Thymus (tissue), 11 donors: Measurements from ENCODE around the gene IGFBP2. TPM values are rescaled to one million over a fixed set of nuclear protein-coding genes. Genes with fewer than 3 reads are reported as not detected.

Experiments used
- DNase-seq, 9 donors: peaks; one replicate each; pipeline ENCODE4 v3.0.0-alpha.2; 2013; ENCODE audit warnings: low spot score in 9 of 9, low read depth in 6 of 9, missing footprints in 1 of 9
- H3K27ac ChIP-seq, 2 donors: one replicate each; pipeline ENCODE4 v1.5.1; 2013; ENCODE audit warnings: control low read depth in 1 of 2, low read depth in 1 of 2, low read length in 1 of 2, mild to moderate bottlenecking in 1 of 2, moderate library complexity in 1 of 2
- H3K27me3 ChIP-seq, 2 donors: one replicate each; pipeline ENCODE4 v1.5.1; 2013; ENCODE audit warnings: low read length in 1 of 2; ENCODE audit not compliant: control insufficient read depth in 2 of 2, insufficient read depth in 1 of 2
- H3K36me3 ChIP-seq, 2 donors: one replicate each; pipeline ENCODE4 v1.5.1; 2013; ENCODE audit warnings: low read length in 1 of 2, mild to moderate bottlenecking in 1 of 2, moderate library complexity in 1 of 2; ENCODE audit not compliant: control insufficient read depth in 2 of 2, insufficient read depth in 2 of 2
- H3K4me1 ChIP-seq, 2 donors: one replicate each; pipeline ENCODE4 v1.5.1; 2013; ENCODE audit warnings: low read length in 2 of 2; ENCODE audit not compliant: control insufficient read depth in 2 of 2, insufficient read depth in 2 of 2
- H3K4me3 ChIP-seq, 2 donors: one replicate each; pipeline ENCODE4 v1.5.1; 2013; ENCODE audit warnings: low read length in 2 of 2, control low read depth in 1 of 2, mild to moderate bottlenecking in 1 of 2
- H3K9me3 ChIP-seq, 2 donors: one replicate each; pipeline ENCODE4 v1.5.1; 2013; ENCODE audit warnings: low read length in 1 of 2, mild to moderate bottlenecking in 1 of 2; ENCODE audit not compliant: control insufficient read depth in 2 of 2, insufficient read depth in 1 of 2
- WGBS: extraction: QIAGEN DNeasy Blood & Tissue Kit; methylation state at CpG from one replicate; pipeline ENCODE4 v1.1.7; 2013; 5-methylcytosine and 5-hydroxymethylcytosine counted together
- polyA plus RNA-seq: library from polyadenylated mRNA; stranded (reverse); fragments of 200-250 nt; gene quantifications from one replicate; pipeline ENCODE4 v1.2.3, GENCODE V29; 2013
- total RNA-seq: library from RNA; stranded (reverse); fragments of 120-200 nt; gene quantifications from one replicate; pipeline ENCODE4 v1.2.4, GENCODE V29; 2013
- donor health status: healthy.

Gene IGFBP2
- total and polyA plus RNA-seq, 2 donors = 111 to 189 TPM

DNA sequence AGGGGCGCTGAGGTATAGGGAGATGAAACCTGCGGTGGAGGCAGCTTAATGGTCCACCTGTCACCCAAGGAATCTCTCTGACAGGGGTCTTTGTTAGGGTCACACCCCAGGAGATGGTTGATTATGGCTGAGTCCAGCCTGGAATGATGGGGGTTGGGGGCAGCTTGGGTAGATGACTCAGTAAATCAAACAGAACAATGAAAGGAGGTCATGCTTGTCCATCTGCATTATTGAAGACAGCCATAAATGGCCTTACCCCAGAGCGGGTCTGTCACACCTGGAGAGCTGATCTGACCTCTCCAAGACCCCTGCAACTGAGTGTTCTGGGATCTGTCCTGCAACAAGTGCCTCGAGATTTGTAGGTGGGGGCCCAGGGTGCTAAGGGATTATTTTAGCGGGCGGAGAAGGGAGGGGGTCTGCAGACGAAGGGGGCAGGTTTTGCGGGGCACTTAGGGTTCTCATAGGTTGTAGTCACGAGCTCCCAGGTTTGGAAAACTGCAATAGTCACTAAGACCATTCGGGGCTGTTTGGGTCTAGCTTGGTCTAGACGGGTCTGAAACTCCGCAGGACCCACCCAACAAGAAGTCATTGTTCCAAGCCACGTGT lies 771 bp upstream of the IGFBP2 start:
- H3K27me3 ChIP-seq = peaks cover 29 to 50% of the 10 kb centered on the region in 2 donors
- H3K9me3 ChIP-seq = peaks cover 0 to 5% of the 10 kb centered on the region in 2 donors
- peak overlapping the region; percentile 50 to 67 for H3K4me3 ChIP-seq
- H3K4me1 ChIP-seq = peaks cover 19 to 42% of the 10 kb centered on the region in 2 donors
- WGBS = 42% methylated on average over 13 of the region's 13 CpGs
- H3K27ac ChIP-seq = no peak overlapping the region
- no peak for DNase-seq
- peaks cover 0 to under 1% of the 10 kb centered on the region in 2 donors for H3K36me3 ChIP-seq

DNA sequence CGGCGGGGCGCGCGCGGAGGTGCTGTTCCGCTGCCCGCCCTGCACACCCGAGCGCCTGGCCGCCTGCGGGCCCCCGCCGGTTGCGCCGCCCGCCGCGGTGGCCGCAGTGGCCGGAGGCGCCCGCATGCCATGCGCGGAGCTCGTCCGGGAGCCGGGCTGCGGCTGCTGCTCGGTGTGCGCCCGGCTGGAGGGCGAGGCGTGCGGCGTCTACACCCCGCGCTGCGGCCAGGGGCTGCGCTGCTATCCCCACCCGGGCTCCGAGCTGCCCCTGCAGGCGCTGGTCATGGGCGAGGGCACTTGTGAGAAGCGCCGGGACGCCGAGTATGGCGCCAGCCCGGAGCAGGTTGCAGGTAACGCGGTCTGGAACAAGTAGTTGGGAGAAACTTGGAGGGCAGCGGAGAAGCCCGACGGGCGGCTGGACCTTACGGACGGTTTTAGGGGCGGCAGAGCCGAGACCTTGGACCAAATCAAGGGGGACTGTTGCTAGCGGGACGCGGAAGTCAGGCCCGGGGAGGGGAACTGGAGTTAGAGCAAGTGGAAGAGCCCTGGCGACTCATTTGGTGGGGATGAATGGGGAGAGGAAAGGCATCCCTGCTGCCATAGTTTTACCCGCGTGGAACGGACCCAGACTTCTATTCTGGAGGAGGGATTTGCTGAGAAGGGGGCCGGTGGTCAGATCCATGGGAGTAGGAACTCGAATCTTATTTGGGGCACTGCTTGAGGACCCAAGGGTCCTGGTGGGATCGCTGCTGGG lies 573 bp downstream of the IGFBP2 start:
- DNase-seq = peak in 1 of 9 donors; percentile 47
- H3K4me1 ChIP-seq = peaks cover 19 to 42% of the 10 kb centered on the region in 2 donors
- under 1% methylated on average over 71 of the region's 71 CpGs for WGBS

GRCh38 chr2:216634370-216635148 lies 1.3 kb downstream of the IGFBP2 start:
- Histone ChIP-seq H3K36me3 (peaks cover under 1 to 2% of the 10 kb centered on the region in 2 donors), H3K4me3 (peak overlapping the region; percentile 65 to 67), H3K9me3 (peaks cover 0 to 5% of the 10 kb centered on the region in 2 donors), H3K27me3 (peaks cover 29 to 50% of the 10 kb centered on the region in 2 donors), H3K27ac (no peak overlapping the region), H3K4me1 (peaks cover 19 to 42% of the 10 kb centered on the region in 2 donors)
- DNase-seq = peak in 1 of 9 donors; percentile 31
- 5% methylated on average over 23 of the region's 23 CpGs for WGBS

More for the DNA sequence above, 573 bp downstream of the IGFBP2 start:
- Histone ChIP-seq H3K27ac (no peak overlapping the region), H3K27me3 (peaks cover 29 to 50% of the 10 kb centered on the region in 2 donors), H3K4me3 (peak overlapping the region; percentile 65 to 67), H3K36me3 (peaks cover 0 to 2% of the 10 kb centered on the region in 2 donors), H3K9me3 (peaks cover 0 to 5% of the 10 kb centered on the region in 2 donors)

DNA sequence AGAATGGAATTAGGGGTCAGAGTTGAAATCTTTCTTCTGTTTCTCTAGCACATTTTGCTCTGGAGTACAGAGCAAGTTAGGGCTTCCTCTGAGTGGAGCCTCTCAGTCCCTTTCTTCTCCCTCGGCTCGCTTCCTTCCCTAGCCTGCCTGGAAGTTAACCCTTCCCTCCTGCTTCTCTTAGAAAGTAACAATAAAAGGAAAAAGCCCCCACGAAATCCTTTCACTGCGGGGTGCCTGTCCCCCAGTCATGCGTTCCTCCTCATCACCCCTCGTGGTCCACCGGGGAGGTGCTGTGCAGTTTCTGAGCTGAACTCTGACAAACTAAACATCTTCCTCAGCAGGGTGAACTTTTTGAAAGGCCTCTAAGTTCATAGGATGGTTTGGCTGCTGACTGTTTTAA lies 2.0 kb downstream of the IGFBP2 start:
- H3K9me3 ChIP-seq = peaks cover 0 to 5% of the 10 kb centered on the region in 2 donors
- H3K27me3 ChIP-seq = peaks cover 29 to 50% of the 10 kb centered on the region in 2 donors
- DNase-seq = peak in 2 of 9 donors; percentile 41 to 61
- 4% methylated on average over 7 of the region's 7 CpGs for WGBS
- peaks cover 19 to 42% of the 10 kb centered on the region in 2 donors for H3K4me1 ChIP-seq
- H3K4me3 ChIP-seq = peak overlapping the region; percentile 65 to 67
- H3K36me3 ChIP-seq = peaks cover 2 to 4% of the 10 kb centered on the region in 2 donors
- no peak overlapping the region for H3K27ac ChIP-seq

- Histone ChIP-seq H3K4me3 (peak overlapping the region in 1 of 2 donors; percentile 67), H3K4me1 (peaks cover 19 to 42% of the 10 kb centered on the region in 2 donors), H3K36me3 (peaks cover 2 to 4% of the 10 kb centered on the region in 2 donors), H3K27me3 (peaks cover 29 to 50% of the 10 kb centered on the region in 2 donors), H3K27ac (no peak overlapping the region), H3K9me3 (peaks cover 0 to 5% of the 10 kb centered on the region in 2 donors)
- no peak for DNase-seq
- WGBS = 55% methylated on average over 18 of the region's 18 CpGs
These were observed 2.7 kb downstream of the IGFBP2 start for GRCh38 chr2:216635701-216636550.

- peaks cover 19 to 42% of the 10 kb centered on the region in 2 donors for H3K4me1 ChIP-seq
- peaks cover 0 to 5% of the 10 kb centered on the region in 2 donors for H3K9me3 ChIP-seq
- H3K27ac ChIP-seq = peak overlapping the region in 1 of 2 donors; percentile 17
- DNase-seq = no peak
- H3K27me3 ChIP-seq = peaks cover 29 to 46% of the 10 kb centered on the region in 2 donors
- 48% methylated on average over 29 of the region's 29 CpGs for WGBS
- H3K36me3 ChIP-seq = peaks cover 2 to 4% of the 10 kb centered on the region in 2 donors
- no peak overlapping the region for H3K4me3 ChIP-seq
These were observed 3.6 kb downstream of the IGFBP2 start for GRCh38 chr2:216636551-216637450.

GRCh38 chr2:216637472-216637871 lies 4.3 kb downstream of the IGFBP2 start:
- no peak for DNase-seq
- Histone ChIP-seq H3K4me1 (peaks cover 19 to 42% of the 10 kb centered on the region in 2 donors), H3K27me3 (peaks cover 23 to 41% of the 10 kb centered on the region in 2 donors), H3K27ac (no peak overlapping the region), H3K36me3 (peaks cover 2 to 4% of the 10 kb centered on the region in 2 donors), H3K9me3 (peaks cover 0 to 5% of the 10 kb centered on the region in 2 donors), H3K4me3 (no peak overlapping the region)
- WGBS = 66% methylated on average over 3 of the region's 3 CpGs
